SH-SY5Y (cell line): Measurements from ENCODE around the gene CYB561D2.

Experiments used
- GATA2 ChIP-seq: IDR thresholded peaks from 2 replicates; pipeline ENCODE4 v1.6.1; 2011; ENCODE audit warnings: mild to moderate bottlenecking, low read depth, low read length
- GATA3 ChIP-seq: IDR thresholded peaks from 2 replicates; pipeline ENCODE4 v1.6.1; 2011; ENCODE audit warnings: low read depth, mild to moderate bottlenecking, low read length, moderate library complexity

- TF ChIP-seq GATA2, result no peak
- TF ChIP-seq GATA3, result no peak
These were observed 10.0 kb upstream of the CYB561D2 start, which contains the start of gene RASSF1 for GRCh38 chr3:50340448-50341329.
